GF-D8 (cell line): ENCODE data around the gene EPB41L4A.
"Not testable (repeated sequence)": the region's sequence is repeated elsewhere in the genome, so short reads cannot be mapped to it uniquely, and the experiment has no call there.

Experiments
- DNase-seq: peaks from one replicate; lab custom pipeline; 2025; lab: John Stamatoyannopoulos, UW

Gene EPB41L4A

DNA sequence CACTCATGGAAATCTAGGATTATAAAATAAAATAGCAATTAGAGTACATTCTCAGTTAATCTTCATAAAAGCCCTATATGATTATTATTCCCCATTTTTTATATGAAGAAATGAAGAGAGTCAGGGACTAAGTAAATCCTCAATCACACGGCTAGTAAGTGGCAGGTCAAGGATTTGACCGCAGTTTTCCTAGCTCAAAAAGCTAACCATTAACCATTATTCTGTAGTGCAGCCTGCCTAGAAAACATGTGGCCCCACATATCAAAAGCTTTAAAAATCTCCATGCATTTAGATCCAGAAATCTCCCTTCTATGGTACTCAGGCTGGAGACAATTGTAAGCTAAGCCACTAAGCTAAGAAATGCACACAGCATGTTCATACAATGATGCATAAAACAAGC is 21.4 kb downstream of the EPB41L4A start:
- DNase-seq, result no peak

GRCh38 chr5:112396430-112396829 is 22.6 kb downstream of the EPB41L4A start:
- DNase-seq, result no peak

DNA sequence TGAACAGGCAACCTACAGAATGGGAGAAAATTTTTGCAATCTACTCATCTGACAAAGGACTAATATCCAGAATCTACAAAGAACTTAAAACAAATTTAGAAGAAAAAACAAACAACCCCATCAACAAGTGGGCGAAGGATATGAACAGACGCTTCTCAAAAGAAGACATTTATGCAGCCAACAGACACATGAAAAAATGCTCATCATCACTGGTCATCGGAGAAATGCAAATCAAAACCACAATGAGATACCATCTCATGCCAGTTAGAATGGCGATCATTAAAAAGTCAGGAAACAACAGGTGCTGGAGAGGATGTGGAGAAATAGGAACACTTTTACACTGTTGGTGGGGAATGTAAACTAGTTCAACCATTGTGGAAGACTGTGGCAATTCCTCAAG is 23.8 kb downstream of the EPB41L4A start:
- not testable (repeated sequence) for DNase-seq

DNA sequence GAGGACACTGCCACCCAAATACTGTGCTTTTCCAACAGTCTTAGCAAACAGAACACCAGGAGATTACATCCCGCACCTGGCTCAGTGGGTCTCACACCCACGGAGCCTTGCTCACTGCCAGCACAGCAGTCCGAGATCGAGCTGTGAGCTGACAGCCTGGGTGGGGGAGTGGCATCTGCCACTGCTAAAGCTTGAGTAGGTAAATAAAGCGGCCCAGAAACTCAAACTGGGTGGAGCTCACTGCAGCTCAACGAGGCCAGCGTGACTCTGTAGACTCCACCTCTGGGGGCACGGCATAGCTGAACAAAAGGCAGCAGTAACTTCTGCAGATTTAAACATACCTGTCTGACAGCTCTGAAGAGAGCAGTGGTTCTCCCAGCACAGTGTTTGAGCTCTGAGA is 28.8 kb downstream of the EPB41L4A start:
- DNase-seq, result no peak

DNA sequence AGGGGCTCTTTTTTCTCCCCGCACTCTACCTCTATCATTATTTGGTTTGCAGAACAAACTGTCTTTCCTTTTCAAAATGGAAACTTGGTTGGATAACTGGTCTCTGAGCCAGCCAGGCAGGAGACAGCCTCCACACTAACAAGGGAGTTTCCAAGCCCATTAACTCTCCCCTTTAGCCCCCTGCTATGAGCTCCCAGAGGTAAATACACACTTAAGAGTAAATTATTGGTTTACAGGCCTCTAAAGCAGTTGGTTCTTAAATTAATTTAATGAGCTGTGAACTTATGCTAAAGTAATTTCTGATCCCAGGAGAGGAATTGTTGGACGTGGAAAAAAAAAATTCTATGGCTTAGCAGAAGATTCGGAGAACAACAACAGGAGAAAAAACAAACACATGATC is 30.3 kb downstream of the EPB41L4A start:
- DNase-seq, result no peak

- no peak for DNase-seq
Measured at GRCh38 chr5:112388074-112388473, 31.0 kb downstream of the EPB41L4A start.

GRCh38 chr5:112386766-112387165 is 32.3 kb downstream of the EPB41L4A start:
- no peak for DNase-seq

GRCh38 chr5:112385969-112386368 is 33.1 kb downstream of the EPB41L4A start:
- no peak for DNase-seq

GRCh38 chr5:112385566-112385965 is 33.5 kb downstream of the EPB41L4A start:
- DNase-seq, result no peak

DNA sequence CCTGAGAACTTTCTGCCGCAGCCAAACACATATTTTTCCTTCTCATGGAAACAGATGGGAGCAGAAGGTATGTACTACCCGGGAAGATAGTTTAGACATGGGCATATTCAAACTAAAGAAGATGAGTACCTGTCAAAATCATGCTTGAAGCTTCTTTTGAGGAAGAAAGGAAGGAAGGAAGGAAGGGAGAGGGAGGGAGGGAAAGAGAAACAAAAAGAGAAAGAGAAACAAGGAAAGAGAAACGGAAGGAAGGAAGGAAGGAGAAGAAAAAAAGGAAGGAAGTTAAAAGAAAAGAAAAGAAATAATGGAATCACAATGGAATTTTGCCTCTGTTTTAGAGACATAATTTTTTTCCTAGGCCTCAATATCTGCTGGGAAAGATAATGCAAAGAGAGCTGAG is 34.6 kb downstream of the EPB41L4A start:
- no peak for DNase-seq

DNA sequence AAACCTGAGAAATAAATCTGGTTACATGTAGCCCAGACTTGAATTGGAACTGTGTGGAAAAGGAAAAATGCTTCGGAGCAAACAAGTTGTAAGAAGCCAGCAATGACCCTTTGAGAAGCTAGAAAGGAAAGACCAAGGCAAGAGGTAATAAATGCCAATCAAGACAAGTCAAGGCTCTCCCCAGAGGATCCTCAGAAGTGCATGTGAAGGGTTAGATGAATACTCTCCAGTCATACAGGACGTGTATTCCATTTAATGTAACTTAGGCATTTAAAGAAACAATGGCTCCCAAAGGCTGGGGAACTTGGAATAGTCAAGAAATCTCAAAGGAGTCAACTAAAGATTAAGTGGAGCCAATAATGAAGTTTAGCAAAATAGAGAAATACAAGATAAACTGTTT is 36.2 kb downstream of the EPB41L4A start:
- DNase-seq, result no peak

GRCh38 chr5:112381521-112381920 is 37.6 kb downstream of the EPB41L4A start:
- no peak for DNase-seq

GRCh38 chr5:112379542-112380325 is 39.3 kb downstream of the EPB41L4A start:
- DNase-seq, result no peak

DNA sequence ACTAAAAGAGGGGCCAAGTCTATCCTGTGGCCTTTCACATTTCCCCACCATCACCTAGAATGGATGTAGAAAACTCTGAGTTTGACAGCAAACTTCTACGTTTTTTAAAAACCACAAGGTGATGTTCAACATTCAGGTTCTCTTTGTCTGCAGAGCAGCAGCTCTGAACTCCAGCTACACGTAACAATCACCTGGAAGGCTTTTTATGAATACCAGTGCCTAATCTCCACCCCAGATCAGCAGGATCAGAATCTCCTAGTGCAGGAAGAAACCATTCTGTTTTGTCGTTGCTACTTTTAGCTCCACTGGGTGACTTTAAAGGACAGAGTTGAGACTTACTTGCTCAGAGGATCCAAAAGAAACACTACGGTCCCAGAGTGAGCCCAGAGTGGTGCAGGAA is 44.3 kb downstream of the EPB41L4A start:
- DNase-seq, result no peak

- DNase-seq, result no peak
Measured at GRCh38 chr5:112374356-112374755, 44.7 kb downstream of the EPB41L4A start.

GRCh38 chr5:112373885-112374284 is 45.2 kb downstream of the EPB41L4A start:
- no peak for DNase-seq

DNA sequence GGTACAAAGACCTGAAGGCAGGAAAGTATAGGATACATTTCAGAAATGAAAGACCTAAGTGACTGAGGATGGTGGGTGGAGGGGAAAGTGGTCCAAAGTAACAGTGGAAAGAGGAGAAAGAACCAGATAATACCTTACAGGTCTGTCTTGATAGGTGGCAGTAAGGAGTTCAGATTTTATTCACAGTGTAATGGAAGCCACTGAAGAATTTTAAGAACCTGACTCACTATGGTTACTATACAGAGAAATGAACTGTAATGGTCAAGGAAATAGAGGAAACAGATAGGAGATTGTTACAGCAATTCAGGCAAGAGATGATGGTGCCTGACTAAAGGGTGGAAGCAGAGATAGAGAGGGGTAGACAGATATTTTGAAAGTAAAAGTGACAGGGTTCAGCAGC is 46.5 kb downstream of the EPB41L4A start:
- DNase-seq, result no peak

DNA sequence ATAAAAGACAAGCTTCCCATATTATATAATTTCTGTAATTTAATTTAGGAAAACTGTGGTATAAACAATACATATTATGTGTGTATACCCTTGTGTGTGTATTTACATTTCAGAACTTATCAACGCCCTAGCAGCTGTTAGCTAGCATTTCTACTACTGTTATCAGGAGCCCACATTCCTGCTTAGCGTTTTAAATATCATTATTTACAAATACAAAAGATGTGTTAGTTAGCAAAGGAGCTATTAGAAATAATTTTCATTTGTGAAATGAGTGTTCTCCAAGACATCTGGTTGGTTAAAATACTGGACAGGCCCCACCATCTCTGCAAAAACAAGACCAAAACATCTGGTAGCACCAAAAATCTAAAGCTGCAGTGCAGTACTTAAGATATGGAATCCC is 48.0 kb downstream of the EPB41L4A start:
- DNase-seq, result no peak

GRCh38 chr5:112367400-112367799 is 51.7 kb downstream of the EPB41L4A start:
- no peak for DNase-seq

DNA sequence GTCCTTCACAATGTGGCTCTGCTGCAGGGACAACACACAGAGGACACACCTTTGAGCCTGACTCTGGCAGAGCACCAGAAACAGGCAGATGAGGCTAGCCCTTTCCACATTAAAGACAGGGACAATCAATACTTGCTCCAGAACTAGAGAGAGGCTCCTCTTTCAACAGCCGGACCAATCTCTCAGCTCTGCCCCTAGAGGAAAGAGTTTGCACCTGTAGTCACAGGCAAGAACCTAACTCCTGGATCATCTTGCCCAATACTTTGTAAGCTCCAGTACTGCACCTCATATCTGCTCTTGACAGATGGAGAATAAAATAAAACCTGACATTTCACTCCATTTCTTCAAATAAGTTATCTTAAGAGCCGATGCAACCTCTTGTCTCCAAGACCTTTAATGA is 52.1 kb downstream of the EPB41L4A start:
- no peak for DNase-seq

DNA sequence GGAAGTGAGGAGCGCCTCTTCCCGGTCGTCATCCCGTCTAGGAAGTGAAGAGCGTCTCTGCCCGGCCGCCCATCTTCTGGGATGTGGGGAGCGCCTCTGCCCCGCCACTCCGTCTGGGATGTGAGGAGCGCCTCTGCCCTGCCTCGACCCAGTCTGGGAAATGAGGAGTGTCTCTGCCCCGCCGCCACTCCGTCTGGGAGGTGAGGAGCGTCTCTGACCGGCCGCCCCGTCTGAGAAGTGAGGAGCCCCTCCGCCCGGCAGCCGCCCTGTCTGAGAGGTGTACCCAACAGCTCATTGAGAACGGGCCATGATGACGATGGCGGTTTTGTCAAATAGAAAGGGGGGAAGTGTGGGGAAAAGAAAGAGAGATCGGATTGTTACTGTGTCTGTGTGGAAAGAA is 58.3 kb downstream of the EPB41L4A start:
- not testable (repeated sequence) for DNase-seq

- DNase-seq, result no peak
Measured at GRCh38 chr5:112356178-112356956, 62.7 kb downstream of the EPB41L4A start.

- no peak for DNase-seq
Measured at GRCh38 chr5:112355058-112355685, 63.9 kb downstream of the EPB41L4A start.
